Vagina (tissue), 2 donors: Measurements from ENCODE around the gene TNFSF9. TPM values are rescaled to one million over a fixed set of nuclear protein-coding genes. Genes with fewer than 3 reads are reported as not detected.

Experiments
- DNase-seq, 2 donors: peaks; one replicate each; pipeline ENCODE4 v3.0.0-alpha.2; 2017; ENCODE audit errors: extremely low spot score in 2 of 2
- H3K27ac ChIP-seq: fragments of 200-600 bp; sonication (generic); one replicate; pipeline ENCODE4 v1.5.1; 2019
- H3K27me3 ChIP-seq: fragments of 200-600 bp; sonication (generic); one replicate; pipeline ENCODE4 v1.5.1; 2019
- H3K36me3 ChIP-seq, 2 donors: fragments of 200-600 bp; sonication (generic); one replicate each; pipeline ENCODE4 v1.5.1; 2017 to 2019
- H3K4me1 ChIP-seq: fragments of 200-600 bp; sonication (generic); one replicate; pipeline ENCODE4 v1.5.1; 2019
- H3K4me3 ChIP-seq, 2 donors: fragments of 200-600 bp; sonication (generic); 1 replicate in 1 of 2; 2 replicates in 1 of 2; pipeline ENCODE4 v1.5.1; 2016 to 2019
- H3K9me3 ChIP-seq: fragments of 200-600 bp; sonication (generic); one replicate; pipeline ENCODE4 v1.5.1; 2019
- POLR2A ChIP-seq, 2 donors: fragments of 450-650 bp; IDR thresholded peaks; one replicate each; pipeline ENCODE4 v1.6.1; 2017; ENCODE audit warnings: antibody characterized with exemption in 2 of 2, mild to moderate bottlenecking in 2 of 2, moderate library complexity in 2 of 2
- POLR2AphosphoS5 ChIP-seq, 2 donors: sonication (generic); formaldehyde crosslinking; IDR thresholded peaks; one replicate each; pipeline ENCODE4 v1.9.0; 2017; ENCODE audit warnings: antibody characterized with exemption in 2 of 2, mild to moderate bottlenecking in 2 of 2, low read depth in 1 of 2; ENCODE audit not compliant: insufficient read depth in 1 of 2
- intact Hi-C: fragments of 100-400 bp; cut with DNase I; formaldehyde crosslinking; loops from one replicate; pipeline ENCODE4 v1.15.1; 2023
- total RNA-seq: library from RNA; depleted of rRNA; stranded (reverse); fragments of >200 nt; gene quantifications from one replicate; pipeline ENCODE4 v1.2.3, GENCODE V29; 2016
- TF ChIP-seq, protein P1 (sequence below), 3 experiments: fragments of 450-650 bp in 2 of 3; fragments of 200-600 bp in 1 of 3; sonication (generic) in 1 of 3; IDR thresholded peaks; one replicate each; pipeline ENCODE4 v1.5.1; 2017 to 2019; ENCODE audit warnings: antibody characterized with exemption in 3 of 3, mild to moderate bottlenecking in 2 of 3, moderate library complexity in 2 of 3

Gene TNFSF9
- total RNA-seq, 1 donor from 2014 or later, result 7.9 TPM

GRCh38 chr19:6532244-6532999 lies 1.6 kb downstream of the TNFSF9 start:
- Histone ChIP-seq H3K4me3 (peak overlapping the region in 1 of 2 donors; percentile 47), H3K27ac (no peak overlapping the region), H3K27me3 (no peaks in the 10 kb centered on the region), H3K9me3 (no peaks in the 10 kb centered on the region), H3K4me1 (peaks cover 20% of the 10 kb centered on the region), H3K36me3 (no peaks in the 10 kb centered on the region)
- DNase-seq, result no peak
- TF ChIP-seq POLR2AphosphoS5 (IDR thresholded peaks at IDR 0.05; ENCODE audit: insufficient read depth in 1 of 2, low read depth in 1 of 2), result no peak
- intact Hi-C loops, result no loop called here

GRCh38 chr19:6533000-6533328 lies 2.1 kb downstream of the TNFSF9 start:
- Histone ChIP-seq H3K4me3 (peak overlapping the region in 1 of 2 donors; percentile 7), H3K9me3 (no peaks in the 10 kb centered on the region), H3K36me3 (no peaks in the 10 kb centered on the region), H3K27ac (no peak overlapping the region), H3K27me3 (no peaks in the 10 kb centered on the region), H3K4me1 (peaks cover 20% of the 10 kb centered on the region)
- no peak for TF ChIP-seq POLR2A (IDR thresholded peaks at IDR 0.05)
- TF ChIP-seq, protein P1, sequence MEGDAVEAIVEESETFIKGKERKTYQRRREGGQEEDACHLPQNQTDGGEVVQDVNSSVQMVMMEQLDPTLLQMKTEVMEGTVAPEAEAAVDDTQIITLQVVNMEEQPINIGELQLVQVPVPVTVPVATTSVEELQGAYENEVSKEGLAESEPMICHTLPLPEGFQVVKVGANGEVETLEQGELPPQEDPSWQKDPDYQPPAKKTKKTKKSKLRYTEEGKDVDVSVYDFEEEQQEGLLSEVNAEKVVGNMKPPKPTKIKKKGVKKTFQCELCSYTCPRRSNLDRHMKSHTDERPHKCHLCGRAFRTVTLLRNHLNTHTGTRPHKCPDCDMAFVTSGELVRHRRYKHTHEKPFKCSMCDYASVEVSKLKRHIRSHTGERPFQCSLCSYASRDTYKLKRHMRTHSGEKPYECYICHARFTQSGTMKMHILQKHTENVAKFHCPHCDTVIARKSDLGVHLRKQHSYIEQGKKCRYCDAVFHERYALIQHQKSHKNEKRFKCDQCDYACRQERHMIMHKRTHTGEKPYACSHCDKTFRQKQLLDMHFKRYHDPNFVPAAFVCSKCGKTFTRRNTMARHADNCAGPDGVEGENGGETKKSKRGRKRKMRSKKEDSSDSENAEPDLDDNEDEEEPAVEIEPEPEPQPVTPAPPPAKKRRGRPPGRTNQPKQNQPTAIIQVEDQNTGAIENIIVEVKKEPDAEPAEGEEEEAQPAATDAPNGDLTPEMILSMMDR (IDR thresholded peaks at IDR 0.05), result no peak
- no peak for TF ChIP-seq POLR2AphosphoS5 (IDR thresholded peaks at IDR 0.05; ENCODE audit: insufficient read depth in 1 of 2, low read depth in 1 of 2)
- intact Hi-C loops, result no loop called here
- no peak for DNase-seq

DNA sequence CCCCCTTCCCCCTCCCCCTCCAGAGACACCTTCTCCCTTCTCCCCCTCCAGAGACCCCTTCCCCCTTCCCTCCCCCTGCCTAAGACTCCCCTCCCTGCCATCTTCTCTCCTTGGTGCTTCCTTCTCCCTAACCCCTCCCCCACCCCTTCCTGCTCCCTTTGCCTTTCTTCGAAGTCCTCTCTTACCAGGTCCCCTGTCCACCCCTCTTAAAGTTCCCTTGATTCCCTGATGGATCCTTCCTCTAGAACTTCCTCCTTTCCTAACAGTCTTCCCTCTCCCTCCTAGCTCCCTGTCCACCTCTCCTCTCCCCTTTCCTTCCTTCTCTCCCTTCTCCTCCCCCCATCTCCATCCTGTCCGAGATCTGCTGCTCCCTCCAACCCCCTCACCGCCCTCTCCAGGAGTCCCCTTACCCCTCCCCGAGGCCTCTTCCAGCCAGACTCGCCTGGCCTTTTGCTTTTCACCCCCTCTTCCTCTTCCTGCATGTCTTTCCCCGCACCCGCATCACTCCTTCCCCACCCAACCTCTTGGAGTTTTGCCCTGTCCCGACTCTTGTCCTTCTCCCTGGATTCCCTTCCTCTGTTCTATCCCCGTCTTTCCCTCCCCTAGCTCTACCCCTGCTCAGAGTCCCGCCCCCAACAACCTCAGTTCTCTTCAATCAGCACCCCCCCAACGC lies 3.1 kb downstream of the TNFSF9 start:
- intact Hi-C loops, result no loop called here
- Histone ChIP-seq H3K4me1 (peaks cover 20% of the 10 kb centered on the region), H3K36me3 (no peaks in the 10 kb centered on the region), H3K9me3 (no peaks in the 10 kb centered on the region), H3K27ac (no peak overlapping the region), H3K27me3 (no peaks in the 10 kb centered on the region), H3K4me3 (no peak overlapping the region)
- TF ChIP-seq, protein P1 (IDR thresholded peaks at IDR 0.05), result no peak
- TF ChIP-seq POLR2A (IDR thresholded peaks at IDR 0.05) (no peak), POLR2AphosphoS5 (IDR thresholded peaks at IDR 0.05; ENCODE audit: insufficient read depth in 1 of 2, low read depth in 1 of 2) (no peak)
- no peak for DNase-seq

DNA sequence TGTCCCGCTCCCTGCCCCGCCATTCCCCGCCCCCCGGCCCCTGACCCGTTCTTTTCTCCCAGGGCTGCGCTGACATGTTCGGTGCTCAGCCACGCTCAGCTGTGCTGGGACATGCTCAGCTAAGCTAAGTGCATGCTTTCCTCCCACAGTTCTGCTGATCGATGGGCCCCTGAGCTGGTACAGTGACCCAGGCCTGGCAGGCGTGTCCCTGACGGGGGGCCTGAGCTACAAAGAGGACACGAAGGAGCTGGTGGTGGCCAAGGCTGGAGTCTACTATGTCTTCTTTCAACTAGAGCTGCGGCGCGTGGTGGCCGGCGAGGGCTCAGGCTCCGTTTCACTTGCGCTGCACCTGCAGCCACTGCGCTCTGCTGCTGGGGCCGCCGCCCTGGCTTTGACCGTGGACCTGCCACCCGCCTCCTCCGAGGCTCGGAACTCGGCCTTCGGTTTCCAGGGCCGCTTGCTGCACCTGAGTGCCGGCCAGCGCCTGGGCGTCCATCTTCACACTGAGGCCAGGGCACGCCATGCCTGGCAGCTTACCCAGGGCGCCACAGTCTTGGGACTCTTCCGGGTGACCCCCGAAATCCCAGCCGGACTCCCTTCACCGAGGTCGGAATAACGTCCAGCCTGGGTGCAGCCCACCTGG lies 3.7 kb downstream of the TNFSF9 start:
- TF ChIP-seq POLR2A (IDR thresholded peaks at IDR 0.05) (no peak), POLR2AphosphoS5 (IDR thresholded peaks at IDR 0.05; ENCODE audit: insufficient read depth in 1 of 2, low read depth in 1 of 2) (no peak)
- TF ChIP-seq, protein P1 (IDR thresholded peaks at IDR 0.05), result no peak
- H3K27me3 ChIP-seq, result no peaks in the 10 kb centered on the region
- H3K27ac ChIP-seq, result no peak overlapping the region
- DNase-seq, result no peak
- intact Hi-C loops, result no loop called here
- H3K36me3 ChIP-seq, result no peaks in the 10 kb centered on the region
- no peak overlapping the region for H3K4me3 ChIP-seq
- no peaks in the 10 kb centered on the region for H3K9me3 ChIP-seq
- peaks cover 20% of the 10 kb centered on the region for H3K4me1 ChIP-seq

DNA sequence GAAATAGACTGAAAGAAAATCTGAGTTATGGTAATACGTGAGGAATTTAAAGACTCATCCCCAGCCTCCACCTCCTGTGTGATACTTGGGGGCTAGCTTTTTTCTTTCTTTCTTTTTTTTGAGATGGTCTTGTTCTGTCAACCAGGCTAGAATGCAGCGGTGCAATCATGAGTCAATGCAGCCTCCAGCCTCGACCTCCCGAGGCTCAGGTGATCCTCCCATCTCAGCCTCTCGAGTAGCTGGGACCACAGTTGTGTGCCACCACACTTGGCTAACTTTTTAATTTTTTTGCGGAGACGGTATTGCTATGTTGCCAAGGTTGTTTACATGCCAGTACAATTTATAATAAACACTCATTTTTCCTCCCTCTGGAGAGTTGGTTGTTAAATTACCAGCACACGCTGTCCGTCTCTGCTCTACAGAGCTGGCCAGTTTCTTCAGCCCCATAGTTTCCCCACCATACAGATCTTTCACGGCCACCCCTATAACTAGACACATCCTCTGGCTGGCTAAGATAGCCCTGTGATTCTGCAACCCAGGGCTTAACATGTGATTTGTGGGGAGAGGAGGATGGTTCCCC lies 4.8 kb downstream of the TNFSF9 start:
- no peaks in the 10 kb centered on the region for H3K36me3 ChIP-seq
- peaks cover 13% of the 10 kb centered on the region for H3K4me1 ChIP-seq
- no peaks in the 10 kb centered on the region for H3K27me3 ChIP-seq
- H3K27ac ChIP-seq, result no peak overlapping the region
- intact Hi-C loops, result no loop called here
- H3K4me3 ChIP-seq, result no peak overlapping the region
- H3K9me3 ChIP-seq, result no peaks in the 10 kb centered on the region
- DNase-seq, result no peak
- TF ChIP-seq, protein P1 (IDR thresholded peaks at IDR 0.05), result no peak
- TF ChIP-seq POLR2A (IDR thresholded peaks at IDR 0.05) (no peak), POLR2AphosphoS5 (IDR thresholded peaks at IDR 0.05; ENCODE audit: insufficient read depth in 1 of 2, low read depth in 1 of 2) (no peak)
